CD8-positive, alpha-beta memory T cell (primary cell): ENCODE results near the gene RNU6-8. TPM values are rescaled to one million over a fixed set of nuclear protein-coding genes. Genes with fewer than 3 reads are reported as not detected.
A peak's percentile ranks its signal among the peaks of the same experiment; 100 is the strongest.

ENCODE experiments used
- CTCF ChIA-PET: fragments of 350-600 bp; sonication (Branson Sonifier 250); formaldehyde crosslinking; loops from one replicate; lab custom pipeline; 2021; ENCODE audit warnings: antibody characterized with exemption; lab: Charles Lee
- POLR2A ChIA-PET: fragments of 350-600 bp; sonication (Branson Sonifier 250); formaldehyde crosslinking; loops from one replicate; lab custom pipeline; 2021; ENCODE audit warnings: antibody characterized with exemption; lab: Charles Lee
- DNase-seq, 5 donors: peaks; one replicate each; pipeline versions ENCODE4 v3.0.0 to v3.0.0-alpha.2; 2020 to 2022; ENCODE audit warnings: mixed read lengths in 1 of 5
- H3K27ac ChIP-seq: one replicate; pipeline ENCODE4 v1.7.0; 2013; ENCODE audit warnings: low read depth, mild to moderate bottlenecking, low read length, moderate library complexity
- H3K27me3 ChIP-seq: 2 replicates; pipeline ENCODE4 v1.7.0; 2013; ENCODE audit warnings: low read length, mild to moderate bottlenecking; ENCODE audit not compliant: insufficient read depth, poor library complexity, severe bottlenecking
- H3K36me3 ChIP-seq: 2 replicates; pipeline ENCODE4 v1.7.0; 2013; ENCODE audit warnings: mild to moderate bottlenecking, low read length, moderate library complexity; ENCODE audit not compliant: insufficient read depth
- H3K4me1 ChIP-seq: 2 replicates; pipeline ENCODE4 v1.7.0; 2013; ENCODE audit warnings: mild to moderate bottlenecking, low read length, moderate library complexity; ENCODE audit not compliant: insufficient read depth
- H3K4me3 ChIP-seq: 2 replicates; pipeline ENCODE4 v1.7.0; 2013; ENCODE audit warnings: mild to moderate bottlenecking, low read length
- H3K9me3 ChIP-seq: 2 replicates; pipeline ENCODE4 v1.7.0; 2013; ENCODE audit warnings: mild to moderate bottlenecking, low read length
- H3K27ac Mint-ChIP-seq, 8 donors: one replicate each; pipeline ENCODE4 v1.8.0; 2020 to 2021; ENCODE audit warnings: mixed read lengths in 8 of 8, mild to moderate bottlenecking in 6 of 8, inconsistent platforms in 3 of 8, moderate library complexity in 3 of 8
- H3K27me3 Mint-ChIP-seq, 2 donors: one replicate each; pipeline ENCODE4 v1.8.0; 2020 to 2021; ENCODE audit warnings: mixed read lengths in 2 of 2, mild to moderate bottlenecking in 1 of 2, moderate library complexity in 1 of 2
- H3K36me3 Mint-ChIP-seq, 3 donors: one replicate each; pipeline ENCODE4 v1.8.0; 2020 to 2021; ENCODE audit warnings: mixed read lengths in 3 of 3, inconsistent platforms in 1 of 3, mild to moderate bottlenecking in 1 of 3
- H3K4me1 Mint-ChIP-seq, 3 donors: one replicate each; pipeline ENCODE4 v1.8.0; 2020 to 2021; ENCODE audit warnings: mixed read lengths in 3 of 3, inconsistent platforms in 1 of 3, mild to moderate bottlenecking in 1 of 3
- H3K4me3 Mint-ChIP-seq, 7 donors: one replicate each; pipeline ENCODE4 v1.8.0; 2020 to 2021; ENCODE audit warnings: mixed read lengths in 7 of 7, mild to moderate bottlenecking in 6 of 7, moderate library complexity in 4 of 7, inconsistent platforms in 2 of 7
- H3K9me3 Mint-ChIP-seq, 5 donors: one replicate each; pipeline ENCODE4 v1.8.0; 2020 to 2022; ENCODE audit warnings: mixed read lengths in 5 of 5, mild to moderate bottlenecking in 3 of 5, moderate library complexity in 2 of 5, inconsistent platforms in 1 of 5
- polyA plus RNA-seq: library from polyadenylated mRNA; unstranded; fragments of 300-500 nt; fragmentation: Illumina TruSeq; gene quantifications from one replicate; pipeline ENCODE4 v1.2.3, GENCODE V29; 2021
- total RNA-seq, 2 experiments: library from RNA; stranded (reverse); gene quantifications; one replicate each; pipeline ENCODE4 v1.2.3, GENCODE V29; 2021

The RNU6-8 gene
- total and polyA plus RNA-seq, 3 experiments from 2014 or later, result not detected

GRCh38 chr14:32244404-32244803 lies 41.3 kb upstream of the RNU6-8 start:
- no peaks in the 10 kb centered on the region for H3K9me3 Mint-ChIP-seq
- Histone ChIP-seq H3K4me3 (no peak overlapping the region), H3K36me3 (no peaks in the 10 kb centered on the region), H3K27ac (no peak overlapping the region), H3K4me1 (no peaks in the 10 kb centered on the region), H3K9me3 (no peaks in the 10 kb centered on the region), H3K27me3 (no peaks in the 10 kb centered on the region)
- DNase-seq, result no peak
- H3K27ac Mint-ChIP-seq, result no peak overlapping the region
- CTCF ChIA-PET, result interaction anchor here (0.7 to 2.8 kb wide), 2 partner anchors 10 to 171 kb away, joined by 3 to 11 read pairs; no protein-coding TSS in a partner anchor
- no peaks in the 10 kb centered on the region for H3K36me3 Mint-ChIP-seq
- H3K4me1 Mint-ChIP-seq, result no peaks in the 10 kb centered on the region
- POLR2A ChIA-PET, result no interaction called here
- H3K4me3 Mint-ChIP-seq, result no peak overlapping the region
- H3K27me3 Mint-ChIP-seq, result peaks cover 9 to 17% of the 10 kb centered on the region in 2 donors

DNA sequence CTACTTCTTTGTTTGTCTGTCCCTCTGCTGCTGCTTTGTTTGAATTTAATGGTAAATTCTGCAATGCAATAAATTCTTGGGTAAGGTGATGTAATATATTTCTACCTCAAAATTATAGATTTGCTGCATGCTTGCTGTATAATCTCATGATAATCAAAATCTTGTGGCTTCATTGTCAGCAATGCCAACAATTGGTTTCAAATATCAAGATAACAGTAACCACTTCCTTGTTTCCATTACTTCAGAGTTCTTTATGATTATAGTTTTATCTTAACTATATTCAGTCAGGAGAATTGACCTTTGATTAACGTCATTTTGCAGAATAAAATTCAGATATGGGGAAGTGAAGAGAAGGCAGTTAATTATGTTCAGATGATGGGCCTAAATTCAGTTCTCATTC lies 30.2 kb upstream of the RNU6-8 start:
- ChIA-PET CTCF (no interaction called here), POLR2A (no interaction called here)
- Histone ChIP-seq H3K27me3 (no peaks in the 10 kb centered on the region), H3K27ac (no peak overlapping the region), H3K9me3 (no peaks in the 10 kb centered on the region), H3K4me3 (no peak overlapping the region), H3K36me3 (no peaks in the 10 kb centered on the region), H3K4me1 (no peaks in the 10 kb centered on the region)
- Mint-ChIP-seq H3K4me3 (no peak overlapping the region), H3K27me3 (peaks cover 3% of the 10 kb centered on the region in 2 donors), H3K36me3 (peaks cover 0 to 1% (median 0%) of the 10 kb centered on the region in 3 donors), H3K4me1 (peaks cover 6 to 14% (median 12%) of the 10 kb centered on the region in 3 donors), H3K27ac (peak overlapping the region in 2 of 8 donors; percentile 5 to 28), H3K9me3 (peaks cover 0 to 2% (median 0%) of the 10 kb centered on the region in 5 donors)
- DNase-seq, result no peak

DNA sequence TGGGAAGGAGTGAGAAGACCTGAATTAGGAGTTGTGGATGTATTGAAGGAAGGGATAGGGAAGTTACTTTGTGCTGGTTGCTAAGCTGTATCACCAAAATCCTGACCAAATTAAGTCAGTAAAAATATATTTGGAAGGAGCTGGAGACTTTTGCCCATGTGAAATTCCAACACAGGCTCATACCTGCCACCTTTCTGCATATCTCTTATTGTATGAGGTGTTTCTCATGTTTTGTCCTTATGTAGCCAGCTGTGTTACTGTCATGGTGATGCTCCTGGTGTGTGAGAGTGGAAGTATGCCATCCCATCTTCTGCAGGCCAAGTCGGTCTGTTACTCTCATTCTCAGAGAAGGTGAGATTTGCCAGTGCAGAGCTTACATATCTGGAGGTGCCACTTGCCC lies 29.4 kb upstream of the RNU6-8 start:
- Histone ChIP-seq H3K27ac (no peak overlapping the region), H3K36me3 (no peaks in the 10 kb centered on the region), H3K27me3 (no peaks in the 10 kb centered on the region), H3K9me3 (no peaks in the 10 kb centered on the region), H3K4me1 (no peaks in the 10 kb centered on the region), H3K4me3 (no peak overlapping the region)
- POLR2A ChIA-PET, result no interaction called here
- DNase-seq, result no peak
- Mint-ChIP-seq H3K36me3 (peaks cover 0 to 1% (median 0%) of the 10 kb centered on the region in 3 donors), H3K4me3 (no peak overlapping the region), H3K4me1 (peaks cover 6 to 14% (median 12%) of the 10 kb centered on the region in 3 donors), H3K27me3 (peaks cover 3% of the 10 kb centered on the region in 2 donors), H3K27ac (no peak overlapping the region), H3K9me3 (peaks cover 0 to 2% (median 0%) of the 10 kb centered on the region in 5 donors)
- CTCF ChIA-PET, result no interaction called here

DNA sequence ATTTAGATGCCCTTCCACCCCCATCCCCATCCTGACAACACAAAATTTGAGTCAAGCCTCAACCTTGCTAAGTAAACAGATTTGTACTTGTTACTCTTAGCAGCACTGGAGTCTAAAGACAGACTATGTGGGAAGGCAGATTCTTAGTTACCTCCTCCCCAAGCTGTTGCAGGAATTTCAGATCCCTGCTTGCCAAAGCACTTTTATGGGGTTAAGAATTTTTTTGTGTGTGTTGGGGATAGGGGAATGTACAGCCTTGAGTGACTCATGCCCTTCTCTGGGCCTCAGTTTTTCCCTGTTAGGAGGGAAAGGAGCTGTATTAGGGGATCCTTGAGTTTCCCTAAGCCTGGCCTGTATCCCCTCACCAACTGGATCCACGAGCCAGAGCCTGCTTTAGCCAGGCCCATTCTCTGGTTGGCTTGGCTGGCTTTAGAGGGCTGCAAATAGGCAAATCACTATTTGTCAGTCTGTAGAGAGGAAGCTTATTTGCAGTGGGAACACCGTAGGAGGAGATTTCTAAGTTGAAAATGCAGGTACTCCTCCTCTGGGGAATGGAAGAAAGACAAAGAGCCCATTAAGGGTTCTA lies 27.7 kb upstream of the RNU6-8 start:
- POLR2A ChIA-PET, result no interaction called here
- Histone ChIP-seq H3K4me1 (no peaks in the 10 kb centered on the region), H3K36me3 (no peaks in the 10 kb centered on the region), H3K4me3 (no peak overlapping the region), H3K9me3 (no peaks in the 10 kb centered on the region), H3K27ac (no peak overlapping the region), H3K27me3 (no peaks in the 10 kb centered on the region)
- Mint-ChIP-seq H3K36me3 (peaks cover 0 to 1% (median 0%) of the 10 kb centered on the region in 3 donors), H3K27ac (no peak overlapping the region), H3K9me3 (no peaks in the 10 kb centered on the region), H3K27me3 (peaks cover 2 to 3% of the 10 kb centered on the region in 2 donors), H3K4me3 (no peak overlapping the region), H3K4me1 (peaks cover 6 to 14% (median 12%) of the 10 kb centered on the region in 3 donors)
- no peak for DNase-seq
- CTCF ChIA-PET, result no interaction called here

DNA sequence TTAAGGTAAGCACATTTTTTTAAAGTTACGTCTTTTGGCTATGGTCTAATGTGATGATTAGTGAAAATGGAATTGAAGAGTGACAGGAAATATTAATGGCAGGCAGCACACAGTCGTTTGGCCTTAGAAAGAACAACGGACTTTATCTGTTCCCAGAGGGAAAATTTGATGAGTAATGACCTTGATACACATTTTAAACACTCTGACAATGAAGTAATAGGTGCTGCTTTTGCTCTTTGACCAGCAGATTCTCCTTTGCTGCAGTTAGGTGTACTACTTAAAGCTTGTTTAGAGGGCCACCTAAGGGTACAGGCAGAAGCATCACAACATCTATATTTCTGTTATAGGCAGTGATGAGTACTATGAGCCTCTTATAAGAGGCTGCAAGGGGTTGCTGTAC lies 27.1 kb upstream of the RNU6-8 start:
- Mint-ChIP-seq H3K27ac (no peak overlapping the region), H3K4me1 (peaks cover 6 to 14% (median 12%) of the 10 kb centered on the region in 3 donors), H3K9me3 (no peaks in the 10 kb centered on the region), H3K4me3 (no peak overlapping the region), H3K27me3 (peaks cover 2 to 3% of the 10 kb centered on the region in 2 donors), H3K36me3 (peaks cover 0 to 1% (median 0%) of the 10 kb centered on the region in 3 donors)
- Histone ChIP-seq H3K27ac (no peak overlapping the region), H3K27me3 (no peaks in the 10 kb centered on the region), H3K4me3 (no peak overlapping the region), H3K4me1 (no peaks in the 10 kb centered on the region), H3K9me3 (no peaks in the 10 kb centered on the region), H3K36me3 (no peaks in the 10 kb centered on the region)
- CTCF ChIA-PET, result no interaction called here
- POLR2A ChIA-PET, result no interaction called here
- no peak for DNase-seq

DNA sequence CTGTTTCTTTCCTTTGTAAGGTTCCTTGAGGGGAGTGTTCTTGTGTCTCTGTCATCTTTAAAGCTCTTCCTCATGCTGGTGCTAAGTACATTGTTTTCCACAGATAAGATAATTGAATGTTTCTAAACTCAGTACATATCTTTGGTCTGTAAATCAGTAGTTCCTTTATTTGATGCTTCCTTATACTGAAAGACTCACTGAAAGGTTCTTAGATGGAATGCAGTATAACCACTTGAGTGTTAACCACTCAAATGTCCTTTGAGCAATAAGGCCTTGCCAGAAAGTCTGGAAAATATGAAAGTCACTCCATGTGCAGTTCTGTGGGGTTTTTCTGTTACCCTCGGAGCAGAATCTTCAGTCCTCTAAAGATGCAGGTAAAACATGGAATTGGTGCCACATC lies 23.0 kb upstream of the RNU6-8 start:
- no peaks in the 10 kb centered on the region for H3K4me1 Mint-ChIP-seq
- H3K27ac Mint-ChIP-seq, result no peak overlapping the region
- no peaks in the 10 kb centered on the region for H3K9me3 Mint-ChIP-seq
- H3K4me3 Mint-ChIP-seq, result no peak overlapping the region
- peaks cover 0 to 1% (median 0%) of the 10 kb centered on the region in 3 donors for H3K36me3 Mint-ChIP-seq
- Histone ChIP-seq H3K4me1 (no peaks in the 10 kb centered on the region), H3K36me3 (no peaks in the 10 kb centered on the region), H3K27me3 (no peaks in the 10 kb centered on the region), H3K27ac (no peak overlapping the region), H3K9me3 (no peaks in the 10 kb centered on the region), H3K4me3 (no peak overlapping the region)
- peaks cover 4 to 20% of the 10 kb centered on the region in 2 donors for H3K27me3 Mint-ChIP-seq
- ChIA-PET POLR2A (no interaction called here), CTCF (no interaction called here)
- DNase-seq, result no peak

GRCh38 chr14:32225378-32225920 lies 22.4 kb upstream of the RNU6-8 start:
- no peaks in the 10 kb centered on the region for H3K27me3 ChIP-seq
- DNase-seq, result no peak
- Mint-ChIP-seq H3K36me3 (peaks cover 0 to 1% (median 0%) of the 10 kb centered on the region in 3 donors), H3K27me3 (peaks cover 6 to 24% of the 10 kb centered on the region in 2 donors), H3K9me3 (no peaks in the 10 kb centered on the region), H3K4me3 (no peak overlapping the region), H3K4me1 (no peaks in the 10 kb centered on the region), H3K27ac (no peak overlapping the region)
- CTCF ChIA-PET, result no interaction called here
- no peak overlapping the region for H3K27ac ChIP-seq
- no peaks in the 10 kb centered on the region for H3K9me3 ChIP-seq
- no peak overlapping the region for H3K4me3 ChIP-seq
- POLR2A ChIA-PET, result no interaction called here
- H3K36me3 ChIP-seq, result no peaks in the 10 kb centered on the region
- H3K4me1 ChIP-seq, result no peaks in the 10 kb centered on the region

- CTCF ChIA-PET, result no interaction called here
Observed at GRCh38 chr14:32224737-32225377, 21.8 kb upstream of the RNU6-8 start.

More at GRCh38 chr14:32224737-32225377, 21.8 kb upstream of the RNU6-8 start:
- Mint-ChIP-seq H3K27ac (no peak overlapping the region), H3K36me3 (no peaks in the 10 kb centered on the region), H3K4me1 (no peaks in the 10 kb centered on the region), H3K27me3 (peaks cover 11 to 27% of the 10 kb centered on the region in 2 donors), H3K9me3 (no peaks in the 10 kb centered on the region), H3K4me3 (no peak overlapping the region)
- H3K9me3 ChIP-seq, result no peaks in the 10 kb centered on the region
- H3K4me3 ChIP-seq, result no peak overlapping the region
- no peak overlapping the region for H3K27ac ChIP-seq
- no peaks in the 10 kb centered on the region for H3K4me1 ChIP-seq
- DNase-seq, result no peak
- H3K36me3 ChIP-seq, result no peaks in the 10 kb centered on the region
- H3K27me3 ChIP-seq, result no peaks in the 10 kb centered on the region
- POLR2A ChIA-PET, result no interaction called here
